ENCODE measurements around the gene EID3.
"Not testable (repeated sequence)": the region's sequence is repeated elsewhere in the genome, so short reads cannot be mapped to it uniquely, and the experiment has no call there.

DNA sequence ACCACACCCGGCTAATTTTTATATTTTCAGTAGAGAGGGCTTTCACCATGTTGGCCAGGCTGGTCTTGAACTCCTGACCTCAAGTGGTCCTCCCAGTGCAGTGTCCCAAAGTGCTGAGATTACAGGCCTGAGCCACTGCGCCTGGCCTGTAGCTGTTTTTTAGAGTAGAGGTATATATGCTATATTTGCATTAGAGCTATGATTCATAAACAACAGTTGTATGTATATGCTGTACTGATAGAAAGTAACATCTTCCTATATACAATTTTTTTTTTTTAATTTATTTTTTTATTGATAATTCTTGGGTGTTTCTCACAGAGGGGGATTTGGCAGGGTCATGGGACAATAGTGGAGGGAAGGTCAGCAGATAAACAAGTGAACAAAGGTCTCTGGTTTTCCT lies 19.0 kb downstream of the EID3 start:
- not testable (repeated sequence) for TF ChIP-seq FOXA1 (IDR thresholded peaks at IDR 0.05); SP1 (IDR thresholded peaks at IDR 0.05); TARDBP (IDR thresholded peaks at IDR 0.05); FOXM1 (IDR thresholded peaks at IDR 0.05; ENCODE audit: borderline replicate concordance); SUZ12 (IDR thresholded peaks at IDR 0.05); NFRKB (IDR thresholded peaks at IDR 0.05); ZNF384 (IDR thresholded peaks at IDR 0.05); LEF1 (IDR thresholded peaks at IDR 0.05; ENCODE audit: borderline replicate concordance); ARNT (IDR thresholded peaks at IDR 0.05); ELF4 (IDR thresholded peaks at IDR 0.05); FOXK2 (IDR thresholded peaks at IDR 0.05)
- TF ChIP-seq, protein P1, sequence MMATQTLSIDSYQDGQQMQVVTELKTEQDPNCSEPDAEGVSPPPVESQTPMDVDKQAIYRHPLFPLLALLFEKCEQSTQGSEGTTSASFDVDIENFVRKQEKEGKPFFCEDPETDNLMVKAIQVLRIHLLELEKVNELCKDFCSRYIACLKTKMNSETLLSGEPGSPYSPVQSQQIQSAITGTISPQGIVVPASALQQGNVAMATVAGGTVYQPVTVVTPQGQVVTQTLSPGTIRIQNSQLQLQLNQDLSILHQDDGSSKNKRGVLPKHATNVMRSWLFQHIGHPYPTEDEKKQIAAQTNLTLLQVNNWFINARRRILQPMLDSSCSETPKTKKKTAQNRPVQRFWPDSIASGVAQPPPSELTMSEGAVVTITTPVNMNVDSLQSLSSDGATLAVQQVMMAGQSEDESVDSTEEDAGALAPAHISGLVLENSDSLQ (IDR thresholded peaks at IDR 0.05): not testable (repeated sequence)
